GM18873 (cell line): ENCODE data around the gene TRIM71.

Experiments used
- ATAC-seq: cut with Tn5 transposase; IDR thresholded peaks from one replicate; pipeline ENCODE4 v1.9.1; 2021; ENCODE audit warnings: mild to moderate bottlenecking, moderate library complexity, moderate number of reproducible peaks; ENCODE audit not compliant: unreplicated experiment, low FRiP score

The TRIM71 gene

DNA sequence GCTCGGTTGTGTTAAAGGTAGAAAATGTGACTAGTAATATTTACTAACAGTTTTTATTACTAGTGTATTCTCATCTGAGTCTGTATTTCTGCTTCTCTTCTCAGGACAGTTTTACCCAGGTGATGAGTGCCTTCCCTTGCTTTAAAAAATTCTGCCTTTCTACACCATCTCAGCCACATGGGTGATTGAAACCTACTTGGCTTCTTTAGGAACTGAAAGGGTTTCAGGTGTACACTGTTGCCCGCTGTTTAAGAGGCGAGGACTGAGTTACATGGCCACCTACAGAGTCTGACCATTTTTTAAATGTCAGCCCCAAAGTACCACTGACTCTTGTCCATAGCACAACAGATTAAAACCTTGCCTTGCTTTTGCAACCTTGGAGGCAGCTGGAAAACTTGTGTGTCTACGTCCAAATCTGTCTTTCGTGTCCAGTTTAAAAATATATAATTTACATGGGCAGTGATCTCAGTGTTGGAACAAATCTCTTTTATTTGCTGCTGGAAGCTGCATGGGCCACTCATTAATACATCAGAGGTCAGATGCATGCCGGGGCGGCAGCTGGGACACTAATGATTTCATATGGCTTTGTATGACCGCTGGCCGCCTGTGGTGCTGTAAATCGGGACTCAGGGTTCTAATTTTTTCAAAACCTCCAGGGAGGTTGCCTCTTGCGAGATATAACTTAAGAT is 44.6 kb downstream of the TRIM71 start:
- no peak for ATAC-seq

DNA sequence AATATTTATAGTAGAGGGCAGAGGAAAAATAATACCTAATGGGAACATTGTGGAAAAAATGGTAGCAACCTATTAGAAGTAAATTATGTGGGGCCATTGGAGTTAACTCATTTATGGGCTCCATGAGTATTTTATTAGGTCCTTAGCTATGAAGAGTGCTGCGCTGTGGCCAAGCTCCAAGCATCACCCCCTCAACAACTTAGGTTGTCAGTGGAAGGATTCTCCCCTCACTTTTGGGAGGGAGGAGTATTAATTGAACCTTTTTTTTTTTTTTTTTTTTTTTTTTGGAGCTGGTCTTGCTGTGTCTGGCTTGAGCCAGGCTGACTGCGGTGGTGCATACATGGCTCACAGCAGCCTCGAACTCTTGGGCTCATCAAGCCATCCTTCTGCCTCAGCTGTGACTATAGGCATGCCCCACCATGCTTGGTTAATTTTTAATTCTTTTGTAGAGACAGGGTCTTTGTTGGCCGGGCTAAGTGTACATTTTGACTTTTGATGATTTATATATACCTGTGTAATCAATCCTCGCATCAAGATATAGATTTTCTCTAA is 45.2 kb downstream of the TRIM71 start:
- no peak for ATAC-seq

DNA sequence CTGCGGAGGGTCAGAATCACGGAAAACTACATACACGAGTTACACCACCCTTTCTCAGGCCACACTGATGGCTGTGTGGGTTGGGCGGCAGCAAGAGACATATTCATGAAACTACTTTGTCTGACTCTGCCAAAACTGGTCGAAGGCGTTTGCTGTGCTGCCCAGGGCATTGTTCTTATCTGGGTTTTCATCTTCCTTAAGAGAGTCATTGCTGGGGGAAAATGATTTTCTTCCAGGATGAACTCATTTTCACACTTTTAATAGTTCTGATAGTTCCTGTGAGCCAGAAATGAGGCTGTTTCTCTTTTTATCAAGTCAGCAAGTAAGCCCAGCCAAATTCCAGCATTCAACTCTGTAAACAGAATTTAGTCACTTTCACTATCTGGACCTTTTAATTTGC is 47.6 kb downstream of the TRIM71 start:
- no peak for ATAC-seq

DNA sequence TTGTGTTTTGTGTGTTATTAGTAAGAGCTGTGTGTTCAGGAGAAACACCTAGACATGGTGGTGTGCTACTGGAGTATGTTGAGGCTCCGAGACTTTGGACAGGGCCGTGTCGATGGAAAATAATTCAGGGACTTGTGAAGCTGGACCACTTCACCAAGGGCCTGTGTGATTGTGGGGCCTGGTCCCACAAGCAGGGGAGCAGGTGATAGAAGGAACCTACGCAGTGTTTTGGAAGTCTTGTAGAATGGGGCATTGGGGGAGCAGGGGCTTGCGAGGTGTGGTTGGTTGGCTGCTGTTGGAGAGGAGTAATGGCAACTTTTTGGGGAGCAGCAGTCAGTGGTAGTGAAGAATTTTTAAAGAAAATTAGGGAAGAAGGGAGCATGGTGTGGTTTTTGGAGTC is 48.7 kb downstream of the TRIM71 start:
- no peak for ATAC-seq

DNA sequence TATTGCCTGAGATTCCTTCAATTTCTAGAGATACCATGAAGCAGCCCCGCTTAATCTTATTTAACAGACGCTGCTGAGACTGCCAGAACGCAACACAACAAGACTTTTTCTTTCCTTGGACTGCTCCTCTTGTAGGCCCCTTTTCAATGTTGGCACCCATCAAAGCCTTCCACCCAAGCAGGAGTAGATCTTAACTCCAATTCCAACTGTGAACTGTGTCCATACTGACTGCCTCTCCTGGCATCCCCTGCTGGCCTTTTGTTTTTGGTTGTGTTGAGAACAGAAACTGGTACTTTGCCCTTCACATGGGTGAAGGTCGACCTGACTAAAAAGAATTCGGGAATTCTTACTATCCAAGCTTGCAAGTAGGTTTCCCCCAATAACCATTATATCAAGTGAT is 50.2 kb downstream of the TRIM71 start:
- ATAC-seq, result no peak

DNA sequence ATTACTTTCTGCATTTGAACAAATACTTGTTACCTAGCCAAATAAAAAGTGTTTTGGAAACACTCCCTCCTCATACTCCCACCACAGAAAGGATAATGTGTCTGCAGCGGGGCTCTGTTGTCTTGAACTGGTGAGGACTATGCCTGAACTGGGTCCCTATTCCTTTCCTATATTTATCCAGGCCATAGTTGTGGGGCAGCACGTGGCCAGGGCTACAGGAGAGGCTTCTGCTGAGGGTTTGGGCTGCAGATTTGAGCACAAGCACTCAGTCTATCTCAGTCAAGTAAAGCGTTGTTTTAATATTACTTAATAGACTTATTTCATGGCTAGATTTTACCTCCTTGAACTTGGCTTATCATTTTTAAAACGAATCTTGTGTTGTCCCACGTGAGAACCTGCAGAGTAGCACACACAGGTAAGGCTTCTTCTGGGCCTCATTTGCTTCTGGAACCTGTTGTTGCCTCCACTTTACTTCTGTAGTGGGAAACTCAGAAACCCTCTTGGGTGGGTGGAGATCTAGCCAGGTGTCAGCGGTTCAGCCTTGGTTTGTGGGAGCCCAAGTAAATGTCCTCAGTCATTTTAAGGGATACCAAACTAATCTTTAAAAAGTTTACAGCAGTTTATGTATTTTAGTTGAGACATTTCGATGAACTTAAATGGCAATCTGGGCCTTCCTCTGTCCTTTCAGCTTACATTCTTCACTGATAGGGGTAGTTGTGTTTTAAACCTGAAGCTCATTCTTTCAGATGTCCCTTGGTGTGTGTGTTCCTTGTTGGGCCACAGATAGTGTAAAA is 51.1 kb downstream of the TRIM71 start:
- ATAC-seq, result no peak

DNA sequence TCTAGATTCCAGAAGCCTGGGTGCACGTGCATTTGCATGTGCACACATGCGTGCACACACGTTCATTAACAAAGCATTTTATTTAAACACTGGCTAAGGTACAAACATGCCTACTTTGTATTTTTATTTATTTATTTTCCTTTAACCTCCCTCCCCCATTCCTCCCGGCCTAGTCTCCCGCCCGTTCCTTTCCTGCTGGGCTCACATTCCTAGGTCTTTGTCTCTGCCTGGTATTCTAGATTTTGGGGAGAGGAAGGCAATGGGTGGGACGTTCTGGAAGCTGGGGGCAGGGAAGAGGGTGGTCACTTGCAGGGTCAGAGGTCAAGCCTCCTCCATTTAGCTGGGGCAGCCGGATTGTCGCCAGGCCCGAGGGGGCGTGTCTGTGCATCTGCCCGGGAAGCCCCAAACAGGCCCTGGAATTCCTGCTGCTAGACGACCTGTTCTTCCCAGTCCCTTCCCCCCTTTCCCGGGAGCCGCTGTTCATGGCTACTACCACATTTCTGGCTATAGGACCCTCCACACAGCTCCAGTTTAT is 51.8 kb downstream of the TRIM71 start:
- ATAC-seq, result no peak

DNA sequence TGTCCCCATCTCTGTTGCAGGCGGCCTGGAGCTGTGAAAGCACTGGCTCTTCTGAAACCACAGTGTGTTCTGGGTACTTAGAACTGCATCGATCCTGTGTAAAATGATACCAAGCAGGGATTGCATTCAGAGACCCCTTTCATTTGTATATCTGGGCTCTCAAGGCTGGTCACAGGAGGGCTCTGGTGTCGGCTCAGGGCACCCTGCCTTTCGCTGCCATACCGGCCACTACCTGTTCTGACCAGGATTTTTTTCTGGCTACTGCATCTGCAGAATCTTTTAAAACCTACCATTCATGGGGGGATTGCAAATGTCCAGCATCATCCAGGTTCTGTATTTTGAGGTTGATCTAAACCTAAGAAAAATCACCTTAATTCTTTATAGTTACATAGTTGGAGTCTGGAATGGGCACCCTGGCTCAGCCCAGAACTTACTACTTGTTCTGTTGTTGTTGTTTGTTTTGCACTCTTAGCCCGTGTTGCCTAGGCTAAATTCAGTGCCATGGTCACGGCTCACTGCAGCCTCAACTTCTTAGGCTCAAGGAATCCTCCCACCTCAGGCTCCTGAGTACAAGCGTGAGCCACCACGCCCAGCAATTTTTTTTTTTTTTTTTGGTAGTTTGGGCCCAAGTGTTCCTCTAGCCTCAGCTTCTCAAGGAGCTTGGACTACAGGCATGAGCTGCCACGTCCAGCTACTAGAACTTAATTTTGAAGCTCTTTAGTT is 52.7 kb downstream of the TRIM71 start:
- ATAC-seq, result no peak

DNA sequence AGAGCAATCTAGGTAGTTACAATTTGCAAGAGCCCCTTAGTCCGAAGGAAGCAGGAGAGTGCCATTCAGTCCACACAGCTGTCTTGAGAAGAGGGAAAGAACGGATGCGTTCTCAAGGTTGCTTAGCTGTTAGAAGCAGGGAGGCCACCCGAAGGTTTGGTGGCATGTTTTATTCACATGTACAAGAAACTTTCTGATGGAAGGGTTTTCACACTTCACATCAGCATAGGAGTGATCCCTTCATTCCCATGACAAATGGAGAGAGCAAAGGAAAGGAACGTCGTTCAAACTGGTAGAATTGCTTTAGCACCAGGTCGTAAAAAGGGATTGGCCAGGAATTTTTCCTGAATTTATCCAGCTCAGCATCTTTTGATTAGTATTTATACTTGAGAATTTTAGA is 53.5 kb downstream of the TRIM71 start:
- ATAC-seq, result no peak

DNA sequence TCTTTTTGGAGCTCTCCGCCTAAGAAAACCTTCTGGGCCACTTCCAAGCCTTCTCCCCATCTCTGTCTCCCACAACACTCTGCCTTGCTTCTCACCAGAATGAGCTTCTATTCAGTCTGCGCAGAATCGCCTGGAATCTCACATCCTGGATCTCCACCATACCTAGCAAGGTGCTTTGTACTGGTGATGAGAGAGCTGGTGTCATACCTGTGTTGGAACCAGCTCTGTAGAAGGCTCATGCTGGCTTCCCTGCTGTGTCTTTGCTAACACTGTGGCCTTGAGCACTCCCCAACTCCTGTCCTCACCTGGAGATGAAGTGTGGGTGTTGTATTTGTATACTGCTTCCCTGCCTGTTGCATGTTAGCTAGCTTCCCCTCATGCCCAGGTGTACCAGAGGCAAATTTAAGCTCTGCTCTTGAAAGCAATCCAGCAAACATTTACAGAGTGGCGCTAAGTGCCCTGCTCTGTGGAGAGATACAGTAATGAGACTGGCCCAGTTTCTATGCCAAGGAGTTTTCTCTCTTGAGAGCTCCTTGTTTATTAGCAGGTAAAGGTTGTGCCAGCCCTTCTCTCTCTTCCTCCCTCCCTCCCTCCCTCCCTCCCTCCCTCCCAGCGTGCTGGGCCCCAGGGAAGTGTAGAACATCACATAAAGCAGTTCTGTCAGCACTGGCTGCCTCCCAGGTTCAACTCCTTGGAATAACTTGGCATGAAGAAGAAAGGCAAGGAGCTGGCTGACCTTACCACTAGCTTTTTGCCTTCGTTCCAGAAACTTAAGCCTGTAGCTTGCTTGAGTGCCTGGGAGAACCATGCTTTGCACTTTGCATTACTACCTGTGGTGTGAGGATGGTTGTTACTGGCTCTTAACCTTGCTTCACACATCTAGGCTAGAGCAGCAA is 54.9 kb downstream of the TRIM71 start:
- no peak for ATAC-seq

DNA sequence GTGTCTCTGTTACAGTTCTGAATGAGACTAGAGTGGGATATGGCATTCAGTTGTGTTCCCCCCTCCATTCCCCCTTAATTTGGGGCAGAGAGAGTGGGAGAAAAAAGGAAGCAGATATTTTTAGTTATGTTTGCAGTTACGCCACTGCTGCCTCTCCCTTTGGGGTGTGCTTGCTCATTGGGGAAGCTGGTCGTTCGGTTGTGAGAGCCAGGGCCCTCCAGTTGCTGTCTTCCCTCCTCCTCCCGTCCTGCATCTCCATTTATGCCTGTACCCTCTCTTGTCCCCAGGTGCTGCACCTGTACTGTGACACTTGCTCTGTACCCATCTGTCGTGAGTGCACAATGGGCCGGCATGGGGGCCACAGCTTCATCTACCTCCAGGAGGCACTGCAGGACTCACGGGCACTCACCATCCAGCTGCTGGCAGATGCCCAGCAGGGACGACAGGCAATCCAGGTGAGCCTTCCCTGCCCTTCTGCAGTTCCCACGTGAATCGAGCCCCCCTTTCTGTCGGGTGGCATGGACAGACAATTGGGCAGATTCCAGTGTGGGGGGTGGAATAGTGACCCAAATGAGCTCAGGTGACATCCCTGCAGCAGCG is 55.8 kb downstream of the TRIM71 start:
- ATAC-seq, result no peak

DNA sequence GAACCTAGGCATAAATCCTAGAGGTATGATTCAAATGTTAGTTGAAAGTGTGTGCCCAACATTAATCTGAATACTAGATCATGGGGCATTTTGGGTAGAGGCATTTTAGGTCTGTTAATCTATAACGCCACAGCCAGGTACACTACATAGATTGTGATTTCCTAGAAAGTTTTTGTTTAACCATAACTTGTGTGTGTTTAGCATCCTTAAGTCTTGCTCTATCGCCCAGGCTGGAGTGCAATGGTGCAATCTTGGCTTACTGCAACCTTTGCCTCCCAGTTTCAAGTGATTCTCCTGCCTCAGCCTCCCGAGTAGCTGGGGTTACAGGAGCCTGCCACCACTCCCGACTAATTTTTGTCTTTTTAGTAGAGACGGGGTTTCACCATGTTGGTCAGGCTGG is 59.1 kb downstream of the TRIM71 start:
- no peak for ATAC-seq

DNA sequence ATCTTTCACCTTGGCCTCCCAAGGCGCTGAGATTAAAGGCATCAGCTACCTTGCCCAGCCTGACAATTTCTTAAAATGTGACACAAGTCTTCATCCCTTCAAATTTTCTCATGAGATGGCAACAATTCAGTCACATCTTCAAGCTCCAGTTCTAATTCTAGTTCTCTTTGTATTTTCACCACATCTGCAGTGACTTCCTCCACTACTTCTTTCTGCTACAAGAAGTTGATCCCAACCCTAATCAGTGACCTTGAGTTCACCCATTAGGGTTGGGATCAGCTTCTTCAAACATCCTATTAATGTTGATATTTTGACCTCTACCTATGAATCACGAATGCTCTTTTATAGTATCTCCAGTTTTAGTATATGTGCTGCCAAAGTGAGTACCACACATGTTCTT is 59.8 kb downstream of the TRIM71 start:
- no peak for ATAC-seq

DNA sequence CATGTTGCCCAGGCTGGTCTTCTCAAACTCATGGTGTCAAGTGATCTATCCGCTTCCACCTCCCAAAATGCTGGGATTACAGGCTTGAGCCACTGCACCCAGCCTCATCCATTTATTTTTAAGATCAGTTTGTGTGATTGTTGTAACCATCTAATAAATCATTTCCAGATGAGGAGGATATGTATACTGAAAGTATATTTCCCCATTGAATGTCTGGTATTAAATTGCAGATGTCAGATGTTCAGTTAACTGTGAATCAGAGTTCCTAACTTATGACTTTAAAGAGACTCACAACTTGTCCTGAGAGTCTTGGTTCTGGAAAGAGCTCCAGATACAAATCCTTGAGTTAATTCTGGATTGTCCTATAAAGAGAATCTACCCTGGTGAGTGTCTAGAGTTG is 62.4 kb downstream of the TRIM71 start:
- ATAC-seq, result no peak

DNA sequence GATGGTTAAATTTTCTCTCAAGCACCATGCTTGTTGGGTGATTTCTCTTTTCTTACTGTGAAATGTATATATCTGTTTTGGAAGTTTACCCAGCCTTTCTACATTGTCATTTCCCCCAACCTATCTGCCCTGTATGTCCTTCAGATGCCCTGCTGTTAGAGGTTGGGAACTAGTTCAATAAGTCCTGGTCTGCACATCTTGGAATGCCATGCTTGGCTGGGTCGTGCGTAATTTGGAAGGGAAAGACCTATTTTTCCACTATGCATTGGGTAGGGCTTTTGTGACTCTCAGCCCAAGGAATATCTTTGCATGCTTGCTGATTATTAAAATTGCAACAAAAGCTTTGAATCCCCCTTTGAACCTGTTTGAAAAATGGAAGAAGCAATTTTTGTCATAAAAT is 63.8 kb downstream of the TRIM71 start:
- ATAC-seq, result no peak

DNA sequence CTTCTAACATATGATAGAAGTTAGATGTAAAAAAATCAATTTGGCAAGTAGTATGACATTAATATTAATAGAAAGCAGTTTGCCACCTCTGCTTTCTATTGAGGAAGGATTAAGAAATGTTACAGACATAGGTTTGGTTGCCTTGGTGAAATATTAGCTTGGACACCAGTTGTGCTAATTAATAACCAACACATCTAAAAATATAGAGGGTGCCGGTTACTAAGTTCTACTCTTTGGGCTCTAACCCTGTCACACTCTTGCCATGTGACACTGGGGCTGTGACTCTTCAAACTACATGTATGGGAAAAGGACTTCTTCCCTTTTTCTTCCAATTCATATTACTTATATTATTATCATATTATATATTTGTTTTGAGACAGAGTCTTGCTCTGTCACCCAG is 64.4 kb downstream of the TRIM71 start:
- ATAC-seq, result peak; percentile 42

DNA sequence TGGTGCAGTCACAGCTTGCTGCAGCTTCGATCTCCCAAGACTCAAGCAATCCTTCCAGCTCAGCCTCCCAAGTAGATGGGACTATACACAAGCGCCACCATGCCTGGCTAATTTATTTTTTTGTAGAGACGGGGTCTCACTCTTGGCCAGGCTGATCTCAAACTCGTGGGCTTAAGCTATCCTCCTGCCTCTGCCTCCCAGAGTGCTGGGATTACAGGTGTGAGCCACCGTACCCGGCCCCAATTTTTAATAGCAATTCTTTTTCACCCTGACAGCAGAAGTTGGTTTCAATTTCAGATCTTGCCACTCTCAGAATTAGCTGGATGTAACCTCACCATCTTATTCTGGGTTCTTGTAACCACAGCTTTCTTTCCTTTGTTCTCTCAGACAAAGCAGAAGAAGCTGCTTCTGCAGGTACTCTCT is 64.8 kb downstream of the TRIM71 start:
- ATAC-seq, result peak; percentile 83

DNA sequence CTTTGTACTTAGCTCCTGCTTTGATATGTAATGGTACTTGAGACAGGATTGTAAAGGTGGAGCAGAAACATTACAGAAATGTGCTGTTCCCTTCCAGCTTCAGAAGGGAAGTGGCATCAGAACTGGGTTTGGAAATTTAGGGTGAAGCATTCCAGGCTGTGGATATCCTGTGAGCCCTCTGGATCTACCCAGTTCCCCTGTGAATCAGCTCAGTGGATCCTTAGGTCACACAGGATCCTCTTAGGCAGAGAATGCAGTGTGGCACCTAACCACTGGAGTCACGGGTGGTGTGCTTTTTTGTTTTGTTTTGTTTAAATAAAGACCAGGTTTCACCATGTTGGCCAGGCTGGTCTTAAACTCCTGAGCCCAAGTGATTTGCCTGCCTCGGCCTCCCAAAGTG is 66.0 kb downstream of the TRIM71 start:
- no peak for ATAC-seq

DNA sequence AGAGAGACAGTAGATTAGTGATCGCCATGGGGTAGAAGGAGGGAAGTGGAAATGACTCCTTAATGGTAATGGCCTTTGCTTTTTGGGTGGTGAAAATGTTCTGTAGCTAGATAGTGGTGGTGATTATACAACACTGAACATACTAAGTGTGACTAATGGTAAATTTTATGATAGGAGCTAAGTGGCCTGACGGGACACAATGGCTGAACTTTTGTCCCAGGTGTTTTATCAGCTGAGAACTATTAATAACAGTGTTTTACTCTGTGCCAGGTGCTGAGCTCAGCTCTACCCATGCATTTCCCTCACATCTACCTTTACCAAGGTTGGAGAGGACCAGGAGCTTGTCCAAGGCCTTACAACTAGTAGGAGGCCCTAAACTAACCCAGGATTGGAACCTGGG is 66.8 kb downstream of the TRIM71 start:
- no peak for ATAC-seq
